ENCODE measurements around the gene ART1.

Gene ART1

DNA sequence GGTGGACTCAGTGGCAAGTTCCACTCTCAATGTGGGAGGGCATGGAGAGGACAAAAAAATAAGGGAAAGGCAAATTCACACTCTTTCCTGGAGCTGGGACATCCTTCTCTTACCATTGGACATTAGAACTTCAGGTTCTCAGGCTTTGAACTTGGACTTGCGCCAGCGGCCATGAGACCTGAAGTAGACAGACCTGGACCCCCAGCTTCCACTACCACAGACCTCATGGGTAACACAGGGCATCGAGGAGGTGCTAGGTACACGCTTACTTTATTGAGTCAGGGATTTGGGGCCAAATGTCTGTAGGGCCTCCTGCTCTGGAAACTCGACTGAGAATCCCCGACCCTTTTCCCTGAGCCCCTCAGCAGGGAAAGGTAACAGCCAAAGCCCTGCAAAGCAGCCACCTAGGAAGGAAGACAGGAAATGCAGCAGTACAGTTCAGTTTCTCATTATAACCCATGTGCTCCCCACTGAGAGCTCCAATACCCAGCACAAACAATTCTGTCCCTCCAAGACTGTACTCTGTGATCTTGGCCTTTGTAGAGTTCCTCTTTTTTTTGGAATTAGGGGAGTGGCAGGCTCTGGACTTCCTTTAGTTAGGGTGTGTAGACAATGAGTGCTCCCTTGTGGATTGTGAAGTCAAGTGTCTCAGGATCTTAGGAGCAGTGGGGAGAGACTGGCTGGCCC, 20.6 kb downstream of the ART1 start:
- no peak for DNase-seq (ENCODE audit: low read depth in 2 of 2)

DNA sequence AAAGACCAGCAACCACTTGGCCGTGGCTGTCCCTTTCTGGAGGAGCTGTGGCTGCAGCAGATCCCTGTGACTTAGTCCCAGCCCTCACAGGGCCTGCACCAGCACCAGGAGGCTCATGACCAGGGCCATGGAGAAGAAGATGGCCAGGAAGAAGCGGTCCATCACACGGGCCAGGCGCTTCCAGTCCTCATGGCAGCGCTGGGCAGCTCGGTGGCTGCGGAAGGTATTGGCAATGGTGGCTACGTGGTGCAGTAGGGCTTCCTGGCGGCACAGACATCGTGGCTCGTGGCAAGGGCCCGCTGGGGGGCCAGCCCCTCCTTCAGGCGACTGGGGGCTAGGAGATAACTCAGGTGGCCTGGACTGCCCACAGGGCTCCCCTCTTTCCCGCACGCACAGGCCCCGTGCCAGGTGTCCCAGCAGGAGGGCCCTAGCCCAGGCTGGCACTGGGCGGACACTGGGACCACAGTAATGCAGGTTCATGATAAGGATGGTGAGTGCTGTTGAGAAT, 21.1 kb downstream of the ART1 start:
- no peak for DNase-seq (ENCODE audit: low read depth in 2 of 2)

DNA sequence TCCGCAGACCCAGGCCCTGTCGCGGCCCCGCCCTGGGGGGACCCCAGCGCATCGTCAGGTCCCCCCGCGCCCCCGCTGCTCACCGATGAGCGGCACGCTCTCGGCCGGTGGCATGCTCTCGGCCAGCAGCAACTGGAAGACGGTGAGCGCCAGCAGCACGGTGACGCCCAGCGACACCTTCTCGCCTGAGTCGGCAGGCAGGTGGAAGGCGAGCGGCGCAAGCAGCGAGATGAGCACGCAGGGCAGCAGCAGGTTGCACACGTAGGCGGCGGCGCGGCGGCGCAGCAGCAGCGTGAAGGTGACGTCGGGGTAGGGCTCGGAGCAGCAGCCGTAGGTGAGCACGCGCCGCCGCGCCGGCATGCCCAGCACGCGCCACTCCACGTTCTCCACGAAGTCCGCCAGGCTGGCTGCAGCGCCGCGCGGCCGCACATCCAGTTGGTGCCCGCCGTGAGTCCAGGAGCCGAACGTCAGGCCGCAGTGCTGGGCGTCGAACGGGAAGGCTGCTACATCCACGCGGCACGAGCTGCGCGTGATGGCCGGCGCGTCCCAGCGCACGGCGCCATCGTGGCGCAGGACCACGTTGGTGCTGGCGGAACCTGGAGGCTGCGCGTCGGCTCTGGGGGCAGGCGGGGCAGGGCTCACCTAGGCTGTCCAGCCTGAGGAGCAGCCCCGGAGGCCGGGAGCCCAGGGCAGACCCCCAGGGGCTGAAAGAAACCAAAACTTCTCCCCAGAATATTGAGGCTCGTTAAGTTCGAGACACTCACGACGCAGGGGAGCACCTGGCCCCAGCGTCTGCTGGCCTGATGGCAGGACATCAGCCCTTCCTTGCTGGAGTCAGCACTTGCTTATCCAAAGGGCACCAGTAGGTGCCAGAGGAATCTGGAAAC, 22.5 kb downstream of the ART1 start:
- no peak for DNase-seq (ENCODE audit: low read depth in 2 of 2)

DNA sequence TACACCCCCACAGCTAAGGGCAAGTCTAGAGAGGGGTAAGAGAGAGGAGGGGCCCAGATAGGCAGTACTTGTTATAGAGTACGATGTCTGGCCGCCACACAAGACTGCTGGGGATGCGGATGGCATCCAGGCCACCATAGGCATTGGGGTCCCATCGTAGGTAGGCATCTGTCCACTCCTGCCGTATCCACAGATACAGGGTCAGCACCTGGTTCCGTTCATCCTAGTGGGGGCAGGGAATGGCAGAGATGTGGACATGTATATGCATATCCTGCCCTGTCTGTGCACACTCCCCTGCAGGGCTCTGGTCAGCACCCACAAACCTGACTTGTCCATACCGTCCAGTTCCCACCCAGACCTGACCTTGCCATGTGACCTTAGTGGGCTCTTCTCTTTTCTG, 24.2 kb downstream of the ART1 start:
- no peak for DNase-seq (ENCODE audit: low read depth in 2 of 2)

DNA sequence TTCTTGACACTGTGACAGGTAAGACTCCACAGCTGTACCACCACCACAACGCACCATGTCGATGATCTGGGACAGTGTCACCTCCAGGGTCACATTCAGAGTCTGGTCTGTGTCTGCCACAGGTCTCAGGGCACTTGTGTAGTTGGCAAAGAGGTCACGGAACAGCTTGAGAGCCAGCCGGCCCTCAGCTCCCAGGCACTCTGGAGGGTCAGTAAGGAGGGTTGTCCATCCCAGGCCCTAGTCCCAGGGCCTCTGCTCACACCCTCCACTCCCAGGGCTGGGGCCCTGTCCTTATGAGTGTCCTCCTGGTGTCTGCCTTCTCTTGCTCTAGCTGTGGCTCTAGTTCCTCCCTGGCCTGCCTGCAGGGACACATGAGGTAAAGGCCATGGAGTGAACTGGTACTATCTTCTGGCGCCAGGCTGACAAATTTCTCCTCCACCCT, 24.8 kb downstream of the ART1 start:
- no peak for DNase-seq (ENCODE audit: low read depth in 2 of 2)

DNA sequence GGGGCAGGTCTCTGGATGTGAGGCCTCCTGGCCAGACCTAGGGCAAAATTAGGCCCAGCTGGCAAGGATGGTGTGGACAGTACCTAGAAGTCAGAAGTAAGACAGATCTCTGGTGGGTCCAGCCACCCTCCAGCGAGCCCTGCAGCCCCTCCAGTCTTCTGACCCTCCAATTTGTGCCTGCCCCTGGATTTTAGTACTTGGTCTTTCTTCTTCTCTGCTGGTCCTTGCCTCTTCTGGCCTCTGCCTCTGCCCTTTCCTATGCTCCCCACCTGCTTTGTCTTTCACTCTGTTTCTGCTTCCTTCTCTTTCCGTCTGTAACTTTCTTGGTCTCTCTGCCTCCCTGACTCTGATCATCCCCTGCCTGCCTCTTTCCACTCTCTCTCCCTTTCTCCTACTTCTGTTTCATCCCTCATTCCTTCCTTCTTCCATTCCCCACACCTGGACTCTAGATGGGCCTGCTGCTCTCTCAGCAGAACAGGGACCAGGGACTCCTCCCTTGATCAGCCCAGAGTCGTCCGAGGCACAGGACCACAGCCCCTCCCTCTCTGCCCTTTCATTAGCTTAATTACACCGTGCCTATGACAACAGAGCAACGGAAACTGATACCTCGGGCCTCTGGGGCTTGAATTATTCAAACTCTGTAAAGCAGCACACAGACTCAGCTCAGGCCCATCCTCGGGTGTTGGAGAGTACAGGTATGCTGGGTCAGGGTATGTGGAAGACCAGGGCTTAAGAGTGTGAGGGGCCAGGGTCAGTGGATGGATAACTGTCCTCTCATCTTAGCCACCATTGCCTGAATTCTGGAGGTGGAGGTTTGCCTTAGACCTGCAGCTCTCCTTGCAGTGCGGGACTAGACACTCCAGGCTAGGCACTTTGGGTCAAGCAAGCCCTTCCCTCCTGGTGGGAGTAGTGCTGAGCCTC, 26.7 kb downstream of the ART1 start, which contains the start of gene CHRNA10:
Gene CHRNA10 (minus strand): TSS at position 51 of the 921 bp plus-strand sequence. CDS start 72 bp downstream, outside the sequence.
- no peak for DNase-seq (ENCODE audit: low read depth in 2 of 2)

DNA sequence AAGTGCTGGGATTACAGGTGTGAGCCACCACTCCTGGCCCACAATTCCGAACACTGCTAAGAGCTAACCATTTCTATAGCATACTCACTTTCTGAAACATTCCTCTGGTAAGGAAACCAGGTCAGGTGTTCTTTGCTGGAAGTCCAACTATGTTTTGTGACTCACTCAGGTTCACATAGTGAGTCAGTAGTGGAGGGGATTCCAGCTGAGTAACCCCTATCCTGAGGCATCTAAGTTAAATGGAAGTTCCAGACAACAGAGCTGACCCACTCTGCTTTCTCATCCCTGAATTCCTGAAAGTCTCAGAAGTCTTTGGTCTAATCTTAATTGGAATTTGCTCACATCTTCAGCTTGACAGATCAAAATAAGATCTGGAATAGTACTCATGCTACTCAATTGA, 29.3 kb downstream of the ART1 start:
- no peak for DNase-seq (ENCODE audit: low read depth in 2 of 2)

DNA sequence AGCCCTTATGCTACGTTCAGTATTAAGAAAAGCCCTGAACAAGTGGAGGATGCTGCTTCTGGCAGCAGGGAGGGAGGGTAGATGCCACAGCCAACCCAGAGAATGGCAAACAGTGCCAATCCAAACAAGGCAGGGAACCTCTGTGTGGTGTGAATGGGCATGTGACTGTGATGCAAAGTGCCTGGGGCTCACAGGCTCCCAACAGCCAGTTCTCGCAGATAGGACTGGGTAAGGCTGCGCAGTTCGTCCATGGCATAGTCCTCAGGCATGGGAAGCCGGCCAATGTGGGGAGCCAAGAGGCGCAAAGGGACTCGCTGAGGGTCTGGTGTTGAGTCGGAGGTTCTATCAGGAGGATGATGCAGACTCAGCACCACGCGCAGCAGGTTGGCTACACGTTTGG, 31.0 kb downstream of the ART1 start:
- no peak for DNase-seq (ENCODE audit: low read depth in 2 of 2)

DNA sequence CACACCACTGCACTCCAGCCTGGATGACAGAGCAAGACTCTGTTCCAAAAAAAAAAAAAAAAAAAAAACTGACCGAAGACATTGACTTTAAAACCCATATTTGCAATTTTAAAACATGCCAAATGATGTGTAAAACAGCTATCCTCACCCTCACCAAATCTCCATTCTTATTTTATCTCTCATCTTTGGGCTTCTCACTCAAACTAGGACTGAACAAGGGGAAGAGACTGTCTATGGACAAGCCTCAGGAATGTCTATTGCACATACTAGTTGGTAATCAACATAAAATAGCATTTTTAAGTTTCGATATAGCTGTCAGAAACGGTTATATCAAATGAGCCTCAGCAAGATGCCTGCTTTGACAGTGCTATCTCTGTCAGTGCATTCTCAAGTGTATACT, 34.1 kb downstream of the ART1 start:
- no peak for DNase-seq (ENCODE audit: low read depth in 2 of 2)

DNA sequence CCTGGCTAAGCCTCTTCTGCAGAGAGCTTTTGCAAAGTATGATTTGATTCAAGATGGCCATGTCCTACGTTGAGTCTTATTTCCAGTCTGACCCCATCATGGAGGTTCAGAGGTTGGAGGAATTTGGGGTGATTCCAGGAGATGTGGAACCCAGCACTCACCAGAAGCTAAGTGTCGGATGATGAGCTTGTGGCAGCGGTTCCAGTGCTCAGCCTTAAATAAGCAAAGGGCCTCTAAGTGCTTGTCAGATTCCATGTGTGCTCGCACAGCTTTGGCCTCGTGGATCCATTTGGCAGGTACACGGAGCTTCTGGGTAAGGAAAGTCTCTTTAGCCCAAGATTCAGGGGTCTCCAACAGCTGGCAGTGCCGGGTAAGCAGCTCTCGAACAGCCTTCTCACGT, 38.1 kb downstream of the ART1 start:
- no peak for DNase-seq (ENCODE audit: low read depth in 2 of 2)

DNA sequence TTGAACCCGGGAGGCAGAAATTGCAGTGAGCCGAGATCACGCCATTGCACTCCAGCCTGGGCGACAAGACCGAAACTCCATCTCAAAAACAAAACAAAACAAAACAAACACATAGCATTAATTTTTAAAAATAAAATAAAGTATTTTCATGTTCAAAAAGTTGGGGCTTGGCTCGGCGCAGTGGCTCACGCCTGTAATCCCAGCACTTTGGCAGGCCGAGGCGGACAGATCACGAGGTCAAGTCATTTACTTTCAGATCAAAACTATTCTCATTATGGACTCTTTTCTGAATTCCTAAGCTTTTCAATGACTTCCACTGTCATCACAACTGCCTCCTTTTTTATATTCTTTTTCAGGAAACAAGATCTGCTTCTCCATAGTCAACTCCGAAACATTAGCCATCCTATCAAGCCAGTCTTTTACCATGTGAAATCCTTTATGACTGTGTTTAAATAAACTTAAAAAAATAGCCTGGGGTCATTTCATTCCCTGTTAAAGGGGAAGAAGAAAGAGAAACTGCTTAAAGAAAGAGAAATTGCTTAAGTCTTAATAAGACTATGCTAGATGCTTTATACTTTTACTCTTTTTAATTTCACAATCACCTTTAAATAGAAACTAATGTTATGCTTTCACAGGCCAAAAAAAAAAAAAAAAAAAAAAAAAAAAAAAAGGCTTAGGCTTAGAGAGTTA, 39.3 kb downstream of the ART1 start:
- no peak for DNase-seq (ENCODE audit: low read depth in 2 of 2)

DNA sequence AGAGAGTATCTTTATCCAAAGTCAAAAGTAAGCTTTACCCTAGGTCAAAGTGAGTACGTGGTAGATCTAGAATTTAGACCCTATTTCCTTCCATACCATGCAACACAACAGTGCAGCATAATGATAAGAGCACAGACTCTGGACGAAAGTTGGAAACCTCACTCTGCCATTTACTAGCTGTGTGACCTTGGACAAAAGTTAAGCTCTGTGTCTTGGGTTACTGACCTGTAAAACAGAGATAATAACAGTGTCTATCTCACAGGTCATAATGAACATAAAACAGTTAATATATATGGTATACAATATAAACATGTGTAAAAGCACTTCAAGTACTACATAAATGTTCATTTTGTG, 39.9 kb downstream of the ART1 start:
- DNase-seq (ENCODE audit: low read depth in 2 of 2), result no peak

DNA sequence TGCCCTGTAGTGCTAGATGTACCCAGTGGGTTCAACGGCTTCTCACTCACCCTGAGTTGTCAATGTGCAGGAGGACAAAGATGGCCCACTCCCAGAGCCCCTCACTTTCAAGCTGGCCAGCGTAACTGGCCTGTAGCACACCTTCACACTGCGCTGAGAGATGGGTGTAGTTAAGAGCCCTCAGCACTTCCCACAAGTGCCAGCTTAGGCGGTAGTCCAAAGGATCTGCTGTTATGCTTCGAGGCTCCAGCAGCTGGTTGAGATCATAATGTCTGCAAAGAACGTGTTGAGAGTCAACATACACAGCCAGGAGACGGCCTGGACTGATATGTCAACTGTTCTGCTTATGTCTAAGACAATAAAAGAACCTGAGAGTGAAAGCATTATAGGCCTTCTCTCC, 41.0 kb downstream of the ART1 start:
- no peak for DNase-seq (ENCODE audit: low read depth in 2 of 2)

DNA sequence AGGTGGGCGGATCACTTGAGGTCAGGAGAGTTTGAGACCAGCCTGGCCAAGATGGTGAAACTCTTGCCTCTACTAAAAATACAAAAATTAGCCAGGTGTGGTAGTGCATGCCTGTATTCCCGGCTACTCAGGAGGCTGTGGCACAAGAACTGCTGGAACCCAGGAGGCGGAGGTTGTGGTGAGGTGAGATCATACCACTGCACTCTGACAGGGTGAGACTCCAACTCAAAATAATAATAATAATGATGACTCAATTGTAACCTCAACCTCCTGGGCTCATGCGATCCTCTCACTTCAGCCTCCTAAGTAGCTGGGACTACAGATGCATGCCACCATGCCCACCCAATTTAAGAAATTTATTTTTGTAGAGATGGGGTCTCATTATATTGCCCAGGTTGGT, 41.8 kb downstream of the ART1 start:
- DNase-seq (ENCODE audit: low read depth in 2 of 2), result no peak

DNA sequence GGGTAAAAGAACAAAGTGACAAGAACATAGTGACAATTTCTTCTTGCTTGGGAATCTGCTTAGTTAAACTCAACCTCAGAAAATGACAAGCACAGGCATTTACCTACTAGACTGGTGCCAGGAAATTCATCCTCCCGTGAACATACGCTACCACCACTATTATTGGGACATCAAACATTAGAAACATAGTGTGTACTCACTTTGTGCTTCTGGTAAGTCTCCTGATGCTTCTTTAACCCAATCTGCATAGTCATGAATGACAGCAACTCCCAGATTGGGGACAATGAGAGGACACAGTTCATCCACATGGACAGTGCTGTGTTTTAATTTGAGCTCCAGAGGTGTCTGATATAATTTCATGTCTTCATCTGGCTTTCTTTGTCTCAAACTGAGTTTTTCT, 55.5 kb downstream of the ART1 start:
- DNase-seq (ENCODE audit: low read depth in 2 of 2), result no peak

DNA sequence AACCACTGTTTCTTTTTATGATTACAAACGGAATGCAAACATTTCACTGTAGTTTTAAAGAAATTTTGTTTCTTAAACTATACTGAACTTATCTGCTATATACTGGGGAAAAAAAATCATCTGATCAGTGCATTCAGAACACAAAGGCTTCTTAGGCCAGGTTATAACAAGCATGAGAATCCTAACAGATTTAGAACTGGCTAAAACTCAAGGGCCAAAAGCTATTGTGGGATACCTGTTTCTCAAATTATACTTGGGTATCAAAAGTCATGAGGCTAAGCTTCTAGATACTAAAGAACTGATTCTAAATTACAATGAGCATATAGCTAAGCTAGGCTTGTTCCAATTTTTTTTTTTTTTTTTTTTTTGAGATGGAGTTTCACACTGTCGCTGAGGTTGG, 56.0 kb downstream of the ART1 start:
- DNase-seq (ENCODE audit: low read depth in 2 of 2), result no peak

DNA sequence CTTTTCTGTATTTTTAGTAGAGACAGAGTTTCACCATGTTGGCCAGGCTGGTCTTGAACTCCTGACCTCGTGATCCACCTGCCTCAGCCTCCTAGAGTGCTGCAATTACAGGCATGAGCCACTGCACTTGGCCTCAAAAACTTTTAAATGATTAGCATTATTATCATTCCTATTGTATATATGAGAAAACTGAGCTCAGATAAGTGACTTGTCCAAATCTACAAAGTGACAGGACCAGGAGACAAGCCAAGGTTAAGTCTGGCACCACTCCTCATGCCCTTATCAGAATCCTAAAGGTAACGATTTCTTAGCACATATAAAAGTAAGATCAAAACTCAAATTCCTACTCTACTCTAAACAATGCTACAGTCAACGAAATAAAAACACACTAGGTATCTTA, 58.5 kb downstream of the ART1 start:
- no peak for DNase-seq (ENCODE audit: low read depth in 2 of 2)

DNA sequence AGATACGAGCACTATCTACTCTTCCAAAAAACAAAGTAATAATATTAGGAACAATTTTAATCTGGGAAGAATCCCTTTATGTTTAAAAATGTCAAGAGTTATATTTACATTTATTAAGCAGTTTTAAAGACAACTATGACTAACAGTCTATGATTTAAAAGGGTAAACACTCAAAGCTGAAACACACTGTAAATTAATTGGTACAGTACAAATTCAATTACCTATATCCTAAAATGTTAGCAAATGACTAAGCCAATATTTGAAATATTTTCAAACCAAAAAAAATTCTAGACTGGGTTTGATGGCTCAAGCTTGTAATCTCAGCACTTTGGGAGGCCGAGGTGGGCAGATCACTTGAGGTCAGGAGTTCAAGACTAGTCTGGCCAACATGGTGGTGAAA, 62.2 kb downstream of the ART1 start:
- DNase-seq (ENCODE audit: low read depth in 2 of 2), result no peak

DNA sequence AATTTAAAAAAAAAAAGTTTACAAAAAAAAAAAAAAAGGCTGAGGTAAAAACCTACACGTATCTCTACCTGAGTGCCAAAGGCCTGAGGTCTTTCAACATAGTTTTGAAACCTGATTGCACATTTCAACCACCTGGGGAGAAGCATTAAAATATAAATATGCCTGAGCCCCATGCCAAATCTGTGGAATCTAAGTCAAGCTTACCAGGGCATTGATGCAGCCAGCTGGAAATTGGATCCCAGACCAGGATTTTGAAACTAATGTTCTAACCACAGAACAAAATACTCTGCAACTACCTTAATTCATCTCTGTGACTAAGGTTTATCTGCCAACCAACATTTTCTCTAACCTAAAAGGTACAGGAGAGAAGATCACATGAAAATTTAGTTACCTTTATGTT, 65.0 kb downstream of the ART1 start:
- no peak for DNase-seq (ENCODE audit: low read depth in 2 of 2)

DNA sequence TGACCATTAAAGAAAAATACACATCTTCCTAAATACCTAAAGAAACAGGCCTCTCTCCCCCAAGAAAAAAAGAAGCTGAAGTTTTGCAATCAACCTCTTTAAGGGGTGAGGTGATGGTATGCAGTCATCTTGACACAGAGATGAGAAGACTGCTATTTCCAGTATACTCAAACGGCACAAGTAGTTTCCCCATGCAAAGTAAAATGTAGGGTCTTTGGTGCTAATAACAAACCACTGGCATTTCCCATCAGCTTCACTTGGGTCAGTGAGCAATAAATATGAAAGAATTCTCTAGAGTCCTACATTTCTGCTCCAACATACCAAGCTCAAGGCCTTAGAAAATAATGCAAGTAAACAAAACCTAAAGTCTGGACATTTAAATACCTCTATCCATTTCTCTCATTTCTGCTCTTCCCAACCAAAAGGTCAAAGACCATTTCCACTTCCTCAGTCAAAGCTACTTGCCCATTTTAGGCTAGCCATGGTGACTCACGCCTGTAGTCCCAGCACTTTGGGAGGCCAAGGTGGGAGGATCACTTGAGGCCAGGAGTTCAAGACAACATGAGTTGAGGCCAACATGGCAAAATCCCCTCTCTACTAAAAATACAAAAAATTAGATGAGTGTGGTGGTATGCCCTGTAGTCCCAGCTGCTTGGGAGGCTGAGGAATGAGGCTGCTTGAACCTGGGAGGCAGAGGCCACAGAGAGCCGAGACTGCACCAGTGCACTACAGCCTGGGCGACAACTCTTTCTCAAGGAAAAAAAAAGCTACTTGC, 65.7 kb downstream of the ART1 start:
- DNase-seq (ENCODE audit: low read depth in 2 of 2), result no peak

DNA sequence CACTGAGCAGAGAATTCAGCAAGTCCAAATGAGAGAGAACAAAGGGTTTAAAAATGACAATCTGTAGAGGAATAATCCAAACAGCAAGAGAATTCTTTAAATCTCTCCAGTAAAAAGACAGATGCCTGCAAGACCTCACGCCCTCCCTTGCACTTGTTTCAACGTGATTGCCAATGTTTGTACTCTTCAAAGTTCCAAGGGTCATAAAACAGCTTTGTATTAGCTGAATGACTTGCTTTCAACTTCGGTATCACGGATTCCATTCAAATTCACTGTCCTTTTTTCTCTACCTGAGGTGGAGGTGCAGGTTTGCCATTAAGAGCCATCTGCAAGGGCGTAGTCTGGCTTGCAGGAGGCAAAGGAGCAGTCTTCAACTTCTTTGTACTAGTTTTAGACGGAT, 67.3 kb downstream of the ART1 start:
- no peak for DNase-seq (ENCODE audit: low read depth in 2 of 2)

Measured in stimulated activated CD8-positive, alpha-beta memory T cell treated with anti-CD3 and anti-CD28 coated beads, Interleukin-15, amount 100 ng/mL, for 48 hours (primary cell).